Stimulated activated CD4-positive, alpha-beta T cell treated with anti-CD3 and anti-CD28 coated beads, TNF-alpha, amount 100 ng/mL, for 4 hours (primary cell): Measurements from ENCODE around the gene EIF5A2.

Source experiments
- DNase-seq, 3 experiments: peaks; one replicate each; pipeline ENCODE4 v3.0.0-alpha.2; 2020; ENCODE audit warnings: low read depth in 3 of 3

EIF5A2 gene

DNA sequence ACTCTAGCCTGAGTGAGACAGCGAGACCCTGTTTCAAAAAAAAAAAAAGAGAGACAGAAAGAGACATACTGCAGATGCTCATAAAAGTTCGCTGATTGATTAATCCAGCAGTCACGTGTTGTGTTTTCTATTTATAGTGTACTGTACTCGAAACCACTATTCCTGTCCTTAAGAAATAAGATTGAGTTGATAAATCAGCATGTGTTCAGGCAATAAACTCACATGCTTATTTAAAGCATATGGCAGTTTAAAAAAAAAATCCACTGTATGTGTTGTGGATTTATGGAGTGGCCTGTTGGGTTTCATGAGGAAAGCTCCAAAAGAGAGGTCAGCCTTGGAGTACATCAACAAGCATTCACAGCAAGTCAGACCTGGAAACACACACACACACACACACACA, 56.1 kb downstream of the EIF5A2 start:
- no peak for DNase-seq

DNA sequence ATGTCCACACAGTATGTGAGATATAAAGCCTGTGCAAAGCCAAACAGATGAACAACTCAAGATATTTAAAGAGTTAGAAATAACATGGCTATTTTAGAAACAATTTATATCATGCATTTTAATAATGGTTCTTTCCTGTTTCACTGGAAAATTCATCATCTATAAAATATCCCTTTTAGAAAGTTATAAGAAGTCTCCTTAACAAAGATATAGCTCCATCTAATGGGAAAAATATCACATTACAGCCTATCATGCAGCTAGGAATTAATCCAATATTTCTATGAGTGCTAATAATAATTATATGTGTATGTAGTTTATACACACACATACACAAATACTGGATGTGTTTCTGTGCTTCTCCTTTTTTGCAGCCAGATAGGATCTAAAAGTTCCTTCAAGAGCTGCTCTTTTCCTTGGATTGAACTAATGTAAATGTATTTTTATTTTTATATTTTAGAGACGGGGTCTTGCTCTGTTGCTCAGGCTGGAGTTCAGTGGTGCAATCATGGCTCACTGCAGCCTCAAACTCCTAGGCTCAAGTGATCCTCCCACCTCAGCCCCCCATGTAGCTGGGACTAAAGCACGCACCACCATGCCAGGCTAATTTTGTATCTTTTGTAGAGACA, 60.0 kb downstream of the EIF5A2 start:
- no peak for DNase-seq

DNA sequence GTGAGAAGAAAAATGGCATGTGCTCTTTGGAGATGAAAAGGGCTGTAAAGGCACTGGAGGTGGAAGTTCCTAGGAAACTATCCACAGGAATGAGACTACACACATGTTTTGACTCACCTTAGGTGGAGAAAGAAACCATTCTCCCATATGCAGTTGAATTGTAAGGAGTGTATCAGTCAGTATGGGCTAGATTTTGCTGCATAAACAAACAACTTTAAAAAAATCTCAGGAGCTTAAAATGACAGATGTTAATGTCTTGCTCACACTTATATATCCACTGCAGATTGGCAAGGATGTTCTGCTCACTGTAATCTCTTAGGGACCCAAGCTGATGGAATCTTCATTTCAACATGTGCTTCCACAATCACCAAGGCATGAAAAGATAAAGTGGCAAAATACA, 64.1 kb downstream of the EIF5A2 start:
- no peak for DNase-seq

DNA sequence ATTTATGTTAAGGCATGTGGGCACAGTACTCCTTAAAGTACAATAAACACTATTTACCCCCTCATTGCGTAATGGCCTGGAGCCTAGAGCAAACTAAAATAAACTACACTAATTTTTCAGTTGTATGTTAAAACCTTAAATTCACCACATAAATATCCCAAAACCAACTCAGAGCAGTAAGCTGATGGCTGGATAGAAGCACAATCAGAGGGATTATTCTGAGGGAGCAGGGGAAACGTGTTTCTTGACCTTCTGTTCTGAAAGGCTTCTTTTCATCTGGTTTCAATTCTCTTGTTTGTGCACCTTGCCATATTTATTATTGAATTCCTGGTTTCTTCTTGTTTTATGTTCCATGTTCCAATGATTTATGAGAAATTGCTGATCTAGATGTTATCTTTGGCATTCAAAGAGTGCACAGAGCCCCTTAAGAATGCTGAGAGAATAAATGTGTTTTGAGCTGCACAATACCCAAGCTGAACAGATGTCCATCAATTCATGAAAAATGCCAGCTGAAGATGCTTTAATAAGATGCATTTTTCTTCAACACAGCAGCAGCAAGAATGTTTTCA, 68.1 kb downstream of the EIF5A2 start:
- no peak for DNase-seq

DNA sequence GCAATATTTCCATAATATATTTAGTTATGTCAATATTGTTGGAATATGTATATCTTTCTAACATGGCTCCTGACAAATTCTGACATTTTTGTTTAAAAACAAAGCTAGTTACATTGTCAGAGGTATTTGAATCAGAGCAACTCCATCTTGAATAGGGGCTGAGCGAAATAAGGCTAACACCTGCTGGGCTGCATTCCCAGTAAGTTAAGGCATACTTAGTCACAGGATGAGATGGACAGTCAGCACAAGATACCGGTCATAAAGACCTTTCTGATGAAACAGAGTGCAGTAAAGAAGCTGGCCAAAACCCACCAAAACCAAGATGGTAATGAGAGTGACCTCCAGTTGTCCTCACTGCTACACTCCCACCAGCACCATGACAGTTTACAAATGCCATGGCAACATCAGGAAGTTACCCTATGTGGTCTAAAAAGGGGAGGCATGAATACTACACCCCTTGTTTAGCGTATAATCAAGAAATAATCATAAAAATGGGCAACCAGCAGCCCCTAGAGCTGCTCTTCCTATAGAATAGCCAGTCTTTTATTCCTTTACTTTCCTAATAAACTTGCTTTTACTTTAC, 68.8 kb downstream of the EIF5A2 start:
- DNase-seq = no peak
